Mesothelial cell of epicardium (in vitro differentiated cells): ENCODE measurements around the gene MYBPC1. TPM values are rescaled to one million over a fixed set of nuclear protein-coding genes. Genes with fewer than 3 reads are reported as not detected.

Source experiments
- DNase-seq, 2 experiments: peaks; one replicate each; pipeline ENCODE4 v3.0.0; 2021; ENCODE audit warnings: low spot score in 2 of 2; ENCODE audit not compliant: unreplicated experiment in 2 of 2
- H3K27ac Mint-ChIP-seq: 2 replicates; pipeline ENCODE4 v1.8.0; 2021; ENCODE audit warnings: mixed read lengths
- H3K27me3 Mint-ChIP-seq: 2 replicates; pipeline ENCODE4 v1.8.0; 2021; ENCODE audit warnings: low read depth, mixed read lengths
- H3K36me3 Mint-ChIP-seq: 2 replicates; pipeline ENCODE4 v1.8.0; 2021; ENCODE audit warnings: mixed read lengths
- H3K4me1 Mint-ChIP-seq: 2 replicates; pipeline ENCODE4 v1.8.0; 2021; ENCODE audit warnings: mixed read lengths
- H3K4me3 Mint-ChIP-seq: 2 replicates; pipeline ENCODE4 v1.8.0; 2021; ENCODE audit warnings: mild to moderate bottlenecking, moderate library complexity, mixed read lengths
- H3K9me3 Mint-ChIP-seq: 2 replicates; pipeline ENCODE4 v1.8.0; 2021; ENCODE audit warnings: mixed read lengths
- CTCF ChIP-seq: fragments of 200-600 bp; sonication (generic); IDR thresholded peaks from one replicate; pipeline ENCODE4 v1.5.0; 2021; ENCODE audit warnings: antibody characterized with exemption; ENCODE audit not compliant: unreplicated experiment
- total RNA-seq: library from RNA; stranded (reverse); gene quantifications from 3 replicates; pipeline ENCODE4 v1.2.1, GENCODE V29; 2021

MYBPC1 gene
- total RNA-seq, 1 donor from 2014 or later, result not detected

GRCh38 chr12:101706403-101706802, 111.6 kb downstream of the MYBPC1 start:
- no peak for DNase-seq
- H3K4me1 Mint-ChIP-seq, result peaks cover 7% of the 10 kb centered on the region
- H3K9me3 Mint-ChIP-seq, result peaks cover 7% of the 10 kb centered on the region
- no peaks in the 10 kb centered on the region for H3K36me3 Mint-ChIP-seq
- H3K27ac Mint-ChIP-seq, result no peak overlapping the region
- TF ChIP-seq CTCF, result no peak
- H3K27me3 Mint-ChIP-seq, result no peaks in the 10 kb centered on the region
- H3K4me3 Mint-ChIP-seq, result no peak overlapping the region

- Mint-ChIP-seq H3K4me3 (no peak overlapping the region), H3K27me3 (no peaks in the 10 kb centered on the region), H3K27ac (no peak overlapping the region), H3K36me3 (peaks cover 1% of the 10 kb centered on the region), H3K9me3 (peaks cover 9% of the 10 kb centered on the region), H3K4me1 (peaks cover 7% of the 10 kb centered on the region)
- no peak for DNase-seq
- no peak for TF ChIP-seq CTCF
These were observed 112.5 kb downstream of the MYBPC1 start for GRCh38 chr12:101707131-101707782.

- TF ChIP-seq CTCF, result no peak
- Mint-ChIP-seq H3K4me3 (no peak overlapping the region), H3K27me3 (no peaks in the 10 kb centered on the region), H3K27ac (no peak overlapping the region), H3K36me3 (peaks cover 4% of the 10 kb centered on the region), H3K4me1 (peaks cover 4% of the 10 kb centered on the region), H3K9me3 (peaks cover 12% of the 10 kb centered on the region)
- DNase-seq, result no peak
These were observed 115.5 kb downstream of the MYBPC1 start for GRCh38 chr12:101710288-101710687.

- no peak for DNase-seq
- H3K27me3 Mint-ChIP-seq, result no peaks in the 10 kb centered on the region
- TF ChIP-seq CTCF, result no peak
- H3K36me3 Mint-ChIP-seq, result peaks cover 6% of the 10 kb centered on the region
- peaks cover 4% of the 10 kb centered on the region for H3K4me1 Mint-ChIP-seq
- peaks cover 12% of the 10 kb centered on the region for H3K9me3 Mint-ChIP-seq
- H3K4me3 Mint-ChIP-seq, result no peak overlapping the region
- H3K27ac Mint-ChIP-seq, result no peak overlapping the region
These were observed 118.4 kb downstream of the MYBPC1 start for GRCh38 chr12:101713059-101713682.

GRCh38 chr12:101713930-101714329, 119.2 kb downstream of the MYBPC1 start:
- TF ChIP-seq CTCF, result no peak
- Mint-ChIP-seq H3K27ac (no peak overlapping the region), H3K9me3 (peaks cover 12% of the 10 kb centered on the region), H3K4me1 (peaks cover 4% of the 10 kb centered on the region), H3K27me3 (no peaks in the 10 kb centered on the region), H3K4me3 (no peak overlapping the region), H3K36me3 (peaks cover 8% of the 10 kb centered on the region)
- no peak for DNase-seq
